Loucy (cell line): ENCODE measurements around the gene DYNC1LI1.

ENCODE experiments used
- H2AFZ ChIP-seq: fragments of 200-600 bp; sonication (generic); 2 replicates; pipeline ENCODE4 v1.6.0; 2016; ENCODE audit warnings: antibody characterized with exemption, mild to moderate bottlenecking, low read length, moderate library complexity
- H3F3A ChIP-seq: fragments of 200-600 bp; 2 replicates; pipeline ENCODE4 v1.6.0; 2016; ENCODE audit warnings: antibody characterized with exemption, low read depth, mild to moderate bottlenecking
- H3K27me3 ChIP-seq: fragments of 200-600 bp; sonication (generic); 2 replicates; pipeline ENCODE4 v1.6.1; 2014; ENCODE audit warnings: low read length, mild to moderate bottlenecking; ENCODE audit not compliant: insufficient read depth, poor library complexity, severe bottlenecking
- H3K36me3 ChIP-seq: fragments of 200-600 bp; sonication (generic); 2 replicates; pipeline ENCODE4 v1.6.1; 2016; ENCODE audit warnings: low read length; ENCODE audit not compliant: insufficient read depth
- H3K4me1 ChIP-seq: fragments of 200-600 bp; sonication (generic); 2 replicates; pipeline ENCODE4 v1.5.1; 2014; ENCODE audit warnings: low read length, mild to moderate bottlenecking; ENCODE audit not compliant: insufficient read depth, poor library complexity, severe bottlenecking
- H3K4me2 ChIP-seq: fragments of 200-600 bp; sonication (generic); 2 replicates; pipeline ENCODE4 v1.6.0; 2014; ENCODE audit warnings: antibody characterized with exemption, low read length, low read depth, mild to moderate bottlenecking; ENCODE audit not compliant: poor library complexity, severe bottlenecking
- H3K4me3 ChIP-seq: fragments of 200-600 bp; sonication (generic); 2 replicates; pipeline ENCODE4 v1.5.1; 2014; ENCODE audit warnings: low read length, mild to moderate bottlenecking, mixed read lengths; ENCODE audit not compliant: poor library complexity, severe bottlenecking
- H3K79me2 ChIP-seq: fragments of 200-600 bp; sonication (generic); 2 replicates; pipeline ENCODE4 v1.6.1; 2014; ENCODE audit warnings: low read length; ENCODE audit not compliant: insufficient read depth
- H3K9ac ChIP-seq: fragments of 200-600 bp; sonication (generic); 2 replicates; pipeline ENCODE4 v1.6.0; 2014; ENCODE audit warnings: mild to moderate bottlenecking, low read depth, low read length, moderate library complexity; ENCODE audit not compliant: poor library complexity, severe bottlenecking
- H3K9me2 ChIP-seq: fragments of 200-600 bp; sonication (generic); replicated peaks from 2 replicates; pipeline ENCODE4 v1.6.1; 2016; ENCODE audit warnings: low read depth, low read length, mixed read lengths
- H3K9me3 ChIP-seq: fragments of 200-600 bp; sonication (generic); 2 replicates; pipeline ENCODE4 v1.6.1; 2014; ENCODE audit warnings: mild to moderate bottlenecking, antibody characterized with exemption, low read length, low read depth; ENCODE audit not compliant: insufficient read depth
- H4K20me1 ChIP-seq: fragments of 200-600 bp; sonication (generic); 2 replicates; pipeline ENCODE4 v1.6.0; 2014; ENCODE audit warnings: antibody characterized with exemption, low read length, mild to moderate bottlenecking; ENCODE audit not compliant: insufficient read depth, poor library complexity, severe bottlenecking
- CTCF ChIP-seq: fragments of 200-600 bp; sonication (generic); conservative IDR thresholded peaks from 2 replicates; pipeline ENCODE4 v1.5.1; 2014; ENCODE audit warnings: mild to moderate bottlenecking, antibody characterized with exemption, low read length
- EZH2phosphoT487 ChIP-seq: fragments of 200-600 bp; IDR thresholded peaks from 2 replicates; pipeline ENCODE4 v1.6.1; 2018; ENCODE audit warnings: antibody characterized with exemption, mild to moderate bottlenecking, moderate library complexity, borderline replicate concordance

Gene DYNC1LI1

GRCh38 chr3:32484436-32484835 lies 86.2 kb downstream of the DYNC1LI1 start:
- H4K20me1 ChIP-seq, result no peaks in the 10 kb centered on the region
- H3K9ac ChIP-seq, result no peak overlapping the region
- H3K9me3 ChIP-seq, result no peaks in the 10 kb centered on the region
- no peaks in the 10 kb centered on the region for H3F3A ChIP-seq
- no peaks in the 10 kb centered on the region for H3K27me3 ChIP-seq
- H3K79me2 ChIP-seq, result no peaks in the 10 kb centered on the region; the same call in 1 of the 2 replicates
- no peak overlapping the region for H3K4me2 ChIP-seq
- no peak overlapping the region for H3K4me3 ChIP-seq
- H2AFZ ChIP-seq, result no peak overlapping the region
- no peaks in the 10 kb centered on the region for H3K9me2 ChIP-seq
- TF ChIP-seq CTCF, result no peak
- no peak for TF ChIP-seq EZH2phosphoT487
- H3K4me1 ChIP-seq, result peaks cover 2% of the 10 kb centered on the region
- peaks cover 73% of the 10 kb centered on the region for H3K36me3 ChIP-seq

- TF ChIP-seq EZH2phosphoT487 (no peak), CTCF (no peak)
- Histone ChIP-seq H3K9me2 (no peaks in the 10 kb centered on the region), H4K20me1 (no peaks in the 10 kb centered on the region), H3K4me1 (peaks cover 2% of the 10 kb centered on the region), H3K79me2 (no peaks in the 10 kb centered on the region; the same call in 1 of the 2 replicates), H3K4me3 (no peak overlapping the region), H3K36me3 (peaks cover 73% of the 10 kb centered on the region), H3K9ac (no peak overlapping the region), H3K4me2 (no peak overlapping the region), H2AFZ (no peak overlapping the region), H3F3A (no peaks in the 10 kb centered on the region), H3K9me3 (no peaks in the 10 kb centered on the region), H3K27me3 (no peaks in the 10 kb centered on the region)
Observed at GRCh38 chr3:32483772-32484171, 86.9 kb downstream of the DYNC1LI1 start.

- no peaks in the 10 kb centered on the region for H3K27me3 ChIP-seq
- H3K36me3 ChIP-seq, result peaks cover 66% of the 10 kb centered on the region
- peaks cover 2% of the 10 kb centered on the region for H3K4me1 ChIP-seq
- H3K79me2 ChIP-seq, result no peaks in the 10 kb centered on the region; the same call in 1 of the 2 replicates
- no peak overlapping the region for H2AFZ ChIP-seq
- no peak overlapping the region for H3K9ac ChIP-seq
- H3K9me3 ChIP-seq, result no peaks in the 10 kb centered on the region
- no peaks in the 10 kb centered on the region for H3F3A ChIP-seq
- no peaks in the 10 kb centered on the region for H3K9me2 ChIP-seq
- TF ChIP-seq CTCF (no peak), EZH2phosphoT487 (no peak)
- no peak overlapping the region for H3K4me3 ChIP-seq
- H3K4me2 ChIP-seq, result no peak overlapping the region
- no peaks in the 10 kb centered on the region for H4K20me1 ChIP-seq
Observed at GRCh38 chr3:32482693-32483092, 88.0 kb downstream of the DYNC1LI1 start.
